Breast epithelium (tissue), 3 donors: ENCODE results near the gene SLC6A18.

ENCODE experiments used
- POLR2AphosphoS5 ChIP-seq, 3 donors: sonication (generic); formaldehyde crosslinking; IDR thresholded peaks; one replicate each; pipeline ENCODE4 v1.6.1; 2017; ENCODE audit warnings: antibody characterized with exemption in 3 of 3
- TF ChIP-seq, protein P1 (sequence below), 3 donors: fragments of 450-650 bp; IDR thresholded peaks; one replicate each; pipeline ENCODE4 v1.5.1; 2016 to 2017; ENCODE audit warnings: antibody characterized with exemption in 3 of 3, mild to moderate bottlenecking in 3 of 3, moderate library complexity in 3 of 3

DNA sequence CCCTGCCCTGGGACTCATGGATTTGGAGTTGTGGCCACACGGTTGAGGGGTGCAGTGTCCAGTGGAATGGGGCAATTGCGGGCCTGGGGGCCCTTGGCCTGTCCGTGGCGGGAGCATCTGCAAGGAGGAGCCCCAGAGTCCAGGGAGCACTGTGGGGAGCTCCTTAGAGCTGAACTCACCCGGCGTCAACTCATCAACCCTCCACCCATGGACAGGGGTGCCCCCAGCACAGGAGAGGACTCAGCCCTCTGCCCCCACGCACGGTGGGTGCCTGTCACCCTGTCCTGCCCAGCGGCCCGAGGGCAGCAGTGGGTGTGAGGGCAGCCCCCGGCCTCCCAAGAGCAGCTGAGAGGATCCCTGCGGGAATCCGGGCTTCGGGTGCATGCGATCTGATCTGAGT is 550 bp upstream of the SLC6A18 start:
- TF ChIP-seq, protein P1, sequence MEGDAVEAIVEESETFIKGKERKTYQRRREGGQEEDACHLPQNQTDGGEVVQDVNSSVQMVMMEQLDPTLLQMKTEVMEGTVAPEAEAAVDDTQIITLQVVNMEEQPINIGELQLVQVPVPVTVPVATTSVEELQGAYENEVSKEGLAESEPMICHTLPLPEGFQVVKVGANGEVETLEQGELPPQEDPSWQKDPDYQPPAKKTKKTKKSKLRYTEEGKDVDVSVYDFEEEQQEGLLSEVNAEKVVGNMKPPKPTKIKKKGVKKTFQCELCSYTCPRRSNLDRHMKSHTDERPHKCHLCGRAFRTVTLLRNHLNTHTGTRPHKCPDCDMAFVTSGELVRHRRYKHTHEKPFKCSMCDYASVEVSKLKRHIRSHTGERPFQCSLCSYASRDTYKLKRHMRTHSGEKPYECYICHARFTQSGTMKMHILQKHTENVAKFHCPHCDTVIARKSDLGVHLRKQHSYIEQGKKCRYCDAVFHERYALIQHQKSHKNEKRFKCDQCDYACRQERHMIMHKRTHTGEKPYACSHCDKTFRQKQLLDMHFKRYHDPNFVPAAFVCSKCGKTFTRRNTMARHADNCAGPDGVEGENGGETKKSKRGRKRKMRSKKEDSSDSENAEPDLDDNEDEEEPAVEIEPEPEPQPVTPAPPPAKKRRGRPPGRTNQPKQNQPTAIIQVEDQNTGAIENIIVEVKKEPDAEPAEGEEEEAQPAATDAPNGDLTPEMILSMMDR (IDR thresholded peaks at IDR 0.05): no peak
- TF ChIP-seq POLR2AphosphoS5 (IDR thresholded peaks at IDR 0.05): no peak
